Femur (tissue), 1 donor: ENCODE measurements around the gene GPM6B.
"Not testable (repeated sequence)": the region's sequence is repeated elsewhere in the genome, so short reads cannot be mapped to it uniquely, and the experiment has no call there.

ENCODE experiments used
- DNase-seq: peaks from one replicate; pipeline ENCODE4 v3.0.0-alpha.2; 2017

The GPM6B gene

GRCh38 chrX:13761606-13762414, 55.1 kb downstream of the GPM6B start:
- DNase-seq = no peak

GRCh38 chrX:13760426-13760825, 56.5 kb downstream of the GPM6B start:
- DNase-seq = no peak

GRCh38 chrX:13759152-13759718, 57.7 kb downstream of the GPM6B start:
- DNase-seq = no peak

GRCh38 chrX:13756381-13756780, 60.5 kb downstream of the GPM6B start:
- DNase-seq = no peak

GRCh38 chrX:13755254-13755653, 61.6 kb downstream of the GPM6B start:
- DNase-seq = no peak

GRCh38 chrX:13754765-13755164, 62.1 kb downstream of the GPM6B start:
- no peak for DNase-seq

- DNase-seq = no peak
Observed at GRCh38 chrX:13752646-13753045, 64.2 kb downstream of the GPM6B start.

- no peak for DNase-seq
Observed at GRCh38 chrX:13752141-13752540, 64.8 kb downstream of the GPM6B start.

GRCh38 chrX:13750812-13751211, 66.1 kb downstream of the GPM6B start:
- no peak for DNase-seq

- no peak for DNase-seq
Observed at GRCh38 chrX:13750204-13750603, 66.7 kb downstream of the GPM6B start.

GRCh38 chrX:13748486-13748885, 68.4 kb downstream of the GPM6B start:
- DNase-seq = no peak

- DNase-seq = no peak
Observed at GRCh38 chrX:13747836-13748235, 69.1 kb downstream of the GPM6B start.

- DNase-seq = no peak
Observed at GRCh38 chrX:13742397-13743176, 74.3 kb downstream of the GPM6B start.

GRCh38 chrX:13741695-13742094, 75.2 kb downstream of the GPM6B start:
- DNase-seq = no peak

- DNase-seq = peak; percentile 96
Observed at GRCh38 chrX:13734278-13735172, 82.4 kb downstream of the GPM6B start, which contains the start of the genes OFD1 and TRAPPC2. Gene OFD1 (plus strand): TSS chrX:13734748. CDS start chrX:13735072, 324 bp downstream. Gene TRAPPC2 (minus strand): TSS chrX:13734620. CDS start chrX:13719963, 14,657 bp downstream.

- no peak for DNase-seq
Observed at GRCh38 chrX:13733506-13733905, 83.4 kb downstream of the GPM6B start.

GRCh38 chrX:13732246-13733067, 84.4 kb downstream of the GPM6B start:
- peak; percentile 56 for DNase-seq

- DNase-seq = not testable (repeated sequence)
Observed at GRCh38 chrX:13730523-13730922, 86.4 kb downstream of the GPM6B start.

- not testable (repeated sequence) for DNase-seq
Observed at GRCh38 chrX:13726583-13726982, 90.3 kb downstream of the GPM6B start.

- DNase-seq = not testable (repeated sequence)
Observed at GRCh38 chrX:13724878-13725277, 92.0 kb downstream of the GPM6B start.

GRCh38 chrX:13721819-13722519, 94.9 kb downstream of the GPM6B start:
- peak; percentile 39 for DNase-seq
